Lower leg skin (tissue), 4 donors: Measurements from ENCODE around the gene C1orf226. TPM values are rescaled to one million over a fixed set of nuclear protein-coding genes. Genes with fewer than 3 reads are reported as not detected.

Experiments
- DNase-seq, 2 donors: peaks; one replicate each; pipeline ENCODE4 v3.0.0-alpha.2; 2019; ENCODE audit warnings: low spot score in 2 of 2
- H3K4me3 ChIP-seq: fragments of 200-600 bp; sonication (generic); 2 replicates; pipeline ENCODE4 v1.5.1; 2017; ENCODE audit warnings: mild to moderate bottlenecking, low read depth; ENCODE audit not compliant: poor library complexity, severe bottlenecking
- CTCF ChIP-seq, 3 donors: fragments of 450-650 bp; IDR thresholded peaks; one replicate each; pipeline ENCODE4 v1.5.1; 2016; ENCODE audit warnings: antibody characterized with exemption in 3 of 3, mild to moderate bottlenecking in 3 of 3, moderate library complexity in 2 of 3
- POLR2A ChIP-seq, 2 donors: fragments of 450-650 bp; IDR thresholded peaks; one replicate each; pipeline ENCODE4 v1.6.1; 2016 to 2017; ENCODE audit warnings: antibody characterized with exemption in 2 of 2, mild to moderate bottlenecking in 1 of 2, moderate library complexity in 1 of 2
- WGBS, 2 donors: methylation state at CpG; one replicate each; pipeline ENCODE4 v1.1.5; 2018; 5-methylcytosine and 5-hydroxymethylcytosine counted together
- intact Hi-C: fragments of 100-400 bp; cut with DNase I; formaldehyde crosslinking; loops from one replicate; pipeline ENCODE4 v1.15.0; 2023; ENCODE audit warnings: low total_unique reads
- total RNA-seq, 4 donors: library from RNA; depleted of rRNA; stranded (reverse); fragments of >200 nt; gene quantifications; one replicate each; pipeline ENCODE4 v1.1.0, GENCODE V29; 2016

The C1orf226 gene
- total RNA-seq, 4 donors from 2014 or later, result 3.7 to 14.4 (median 9.6) TPM

GRCh38 chr1:162367073-162367472, 14.5 kb upstream of the C1orf226 start:
- H3K4me3 ChIP-seq, result no peak overlapping the region
- no peak for DNase-seq
- intact Hi-C loops, result no loop called here
- no peak for TF ChIP-seq CTCF (IDR thresholded peaks at IDR 0.05)
- no peak for TF ChIP-seq POLR2A (IDR thresholded peaks at IDR 0.05)
- 83 to 90% methylated on average over 36 of the region's 36 CpGs for WGBS, 2 donors

- no peak for DNase-seq
- intact Hi-C loops, result no loop called here
- 89 to 92% methylated on average over 10 of the region's 10 CpGs for WGBS, 2 donors
- no peak for TF ChIP-seq CTCF (IDR thresholded peaks at IDR 0.05)
- no peak for TF ChIP-seq POLR2A (IDR thresholded peaks at IDR 0.05)
- no peak overlapping the region for H3K4me3 ChIP-seq
Observed at GRCh38 chr1:162367772-162368171, 13.8 kb upstream of the C1orf226 start.

- intact Hi-C loops, result no loop called here
- TF ChIP-seq POLR2A (IDR thresholded peaks at IDR 0.05), result no peak
- TF ChIP-seq CTCF (IDR thresholded peaks at IDR 0.05), result no peak
- 55 to 80% methylated on average over 4 of the region's 4 CpGs for WGBS, 2 donors
- no peak overlapping the region for H3K4me3 ChIP-seq
- DNase-seq, result peak in 1 of 2 donors; percentile 37
Observed at GRCh38 chr1:162368451-162368850, 13.1 kb upstream of the C1orf226 start.

- no peak overlapping the region for H3K4me3 ChIP-seq
- TF ChIP-seq POLR2A (IDR thresholded peaks at IDR 0.05) (no peak), CTCF (IDR thresholded peaks at IDR 0.05) (no peak)
- peak in 1 of 2 donors; percentile 81 for DNase-seq
- intact Hi-C loops, result no loop called here
- WGBS, 2 donors, result 59 to 63% methylated on average over 7 of the region's 7 CpGs
Observed at GRCh38 chr1:162369571-162369970, 12.0 kb upstream of the C1orf226 start.

GRCh38 chr1:162370161-162370560, 11.4 kb upstream of the C1orf226 start:
- TF ChIP-seq CTCF (IDR thresholded peaks at IDR 0.05) (no peak), POLR2A (IDR thresholded peaks at IDR 0.05) (no peak)
- no peak overlapping the region for H3K4me3 ChIP-seq
- intact Hi-C loops, result no loop called here
- DNase-seq, result no peak
- 83 to 91% methylated on average over 1 of the region's 1 CpG for WGBS, 2 donors

GRCh38 chr1:162370721-162371120, 10.8 kb upstream of the C1orf226 start:
- 87 to 90% methylated on average over 3 of the region's 3 CpGs for WGBS, 2 donors
- intact Hi-C loops, result no loop called here
- TF ChIP-seq CTCF (IDR thresholded peaks at IDR 0.05) (no peak), POLR2A (IDR thresholded peaks at IDR 0.05) (no peak)
- DNase-seq, result peak in 1 of 2 donors; percentile 9
- H3K4me3 ChIP-seq, result no peak overlapping the region
